BLaER1 (cell line): ENCODE results near the gene FGF11.

Source experiments
- H3K27ac ChIP-seq: shearing (Covaris generic); formaldehyde crosslinking; 2 replicates; pipeline ENCODE4 v1.8.1; 2022
- H3K27me3 ChIP-seq: shearing (Covaris generic); formaldehyde crosslinking; 2 replicates; pipeline ENCODE4 v1.8.1; 2022
- H3K36me3 ChIP-seq: shearing (Covaris generic); formaldehyde crosslinking; 2 replicates; pipeline ENCODE4 v1.8.1; 2022
- H3K4me1 ChIP-seq: shearing (Covaris generic); formaldehyde crosslinking; 2 replicates; pipeline ENCODE4 v1.8.1; 2022
- H3K4me2 ChIP-seq: shearing (Covaris generic); formaldehyde crosslinking; 2 replicates; pipeline ENCODE4 v1.8.1; 2022
- H3K4me3 ChIP-seq: shearing (Covaris generic); formaldehyde crosslinking; 2 replicates; pipeline ENCODE4 v1.8.1; 2022
- H3K9ac ChIP-seq: shearing (Covaris generic); formaldehyde crosslinking; 2 replicates; pipeline ENCODE4 v1.8.1; 2022
- H3K9me3 ChIP-seq: shearing (Covaris generic); formaldehyde crosslinking; 2 replicates; pipeline ENCODE4 v1.8.1; 2022
- H4K20me1 ChIP-seq: shearing (Covaris generic); formaldehyde crosslinking; 2 replicates; pipeline ENCODE4 v1.8.1; 2022
- Cebpa-rat ChIP-seq: shearing (Covaris generic); IDR thresholded peaks from 2 replicates; pipeline ENCODE4 v1.8.1; 2022

FGF11 gene

DNA sequence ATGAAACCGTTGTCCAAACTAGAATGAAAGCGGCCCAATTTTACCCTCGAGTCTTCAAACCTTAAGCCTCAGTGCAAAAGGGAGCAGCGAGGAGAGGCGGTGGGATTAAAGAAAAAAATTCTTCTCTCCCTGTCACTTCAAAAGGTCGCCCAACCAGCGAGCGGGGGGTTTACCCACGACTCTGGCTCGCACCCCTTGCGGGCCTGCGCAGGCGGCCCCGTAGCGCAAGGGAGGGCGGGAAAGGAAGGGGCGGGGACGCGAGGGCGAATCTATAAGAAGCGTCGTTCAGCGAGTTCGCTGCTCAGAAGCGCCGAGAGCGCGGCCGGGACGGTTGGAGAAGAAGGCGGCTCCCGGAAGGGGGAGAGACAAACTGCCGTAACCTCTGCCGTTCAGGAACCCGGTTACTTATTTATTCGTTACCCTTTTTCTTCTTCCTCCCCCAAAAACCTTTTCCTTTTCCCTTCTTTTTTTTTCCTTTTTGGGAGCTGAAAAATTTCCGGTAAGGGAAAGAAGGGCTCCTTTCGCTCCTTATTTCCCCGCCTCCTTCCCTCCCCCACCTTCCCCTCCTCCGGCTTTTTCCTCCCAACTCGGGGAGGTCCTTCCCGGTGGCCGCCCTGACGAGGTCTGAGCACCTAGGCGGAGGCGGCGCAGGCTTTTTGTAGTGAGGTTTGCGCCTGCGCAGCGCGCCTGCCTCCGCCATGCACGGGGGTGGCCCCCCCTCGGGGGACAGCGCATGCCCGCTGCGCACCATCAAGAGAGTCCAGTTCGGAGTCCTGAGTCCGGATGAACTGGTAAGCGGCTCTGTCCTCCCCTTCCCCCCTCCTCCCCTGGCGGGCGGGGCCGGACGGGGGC lies 45.0 kb downstream of the FGF11 start, which contains the start of gene POLR2A:
Gene POLR2A (plus strand): TSS at position 300 of the 852 bp plus-strand sequence.
- Histone ChIP-seq H4K20me1 (peaks cover 47% of the 10 kb centered on the region), H3K36me3 (peaks cover 20% of the 10 kb centered on the region), H3K4me3 (peak within 1 kb of the TSS; percentile 72), H3K9me3 (no peaks in the 10 kb centered on the region), H3K4me1 (peaks cover 73% of the 10 kb centered on the region), H3K27ac (peak within 1 kb of the TSS; percentile 100), H3K4me2 (peak within 1 kb of the TSS; percentile 80), H3K27me3 (no peaks in the 10 kb centered on the region), H3K9ac (peak within 1 kb of the TSS; percentile 99)
- no peak for TF ChIP-seq Cebpa-rat

DNA sequence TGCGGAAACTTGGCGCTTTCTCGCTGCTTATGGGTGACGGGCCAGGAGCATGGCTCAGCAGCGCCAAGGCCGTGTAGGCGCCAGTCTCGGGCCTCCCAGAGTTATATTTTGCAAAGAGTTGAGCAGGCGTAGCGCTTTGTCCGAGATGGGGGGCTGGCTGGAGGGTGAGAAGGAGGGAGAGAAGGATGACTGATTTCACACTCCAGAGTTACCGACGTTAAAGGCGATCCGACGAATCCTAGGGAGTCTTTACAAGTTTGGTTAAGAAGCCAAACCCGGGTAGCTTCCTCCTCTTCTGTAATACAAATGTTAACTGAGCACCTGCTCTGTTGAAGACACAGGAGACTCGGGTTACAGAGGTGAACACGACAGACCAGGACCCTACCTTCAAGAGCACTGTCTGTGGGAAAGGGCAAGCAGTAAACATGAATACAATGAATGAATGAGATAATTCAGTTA lies 45.6 kb downstream of the FGF11 start:
- H4K20me1 ChIP-seq = peaks cover 53% of the 10 kb centered on the region
- peak overlapping the region; percentile 100 for H3K27ac ChIP-seq
- H3K4me3 ChIP-seq = peak overlapping the region; percentile 72

DNA sequence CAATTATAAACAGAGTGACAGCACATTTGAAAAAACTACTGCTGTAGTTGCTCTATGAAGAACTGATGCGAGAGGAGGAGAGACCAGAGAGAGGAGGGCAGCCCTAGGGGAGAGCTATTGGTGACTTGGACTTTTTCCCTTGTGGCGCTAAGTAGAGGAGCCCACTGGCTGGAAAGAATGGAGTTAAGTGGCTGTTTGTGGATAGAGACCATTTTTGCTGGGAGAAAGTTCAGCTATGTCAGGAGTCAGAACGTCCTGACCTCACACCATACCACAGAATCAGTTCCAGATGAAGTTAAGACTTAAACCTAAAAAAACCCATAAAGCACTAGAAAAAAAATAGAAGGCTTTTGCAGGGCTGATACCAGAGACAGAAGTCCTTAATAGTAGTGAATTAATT lies 46.9 kb downstream of the FGF11 start:
- peaks cover 65% of the 10 kb centered on the region for H4K20me1 ChIP-seq

More for the DNA sequence above, 45.6 kb downstream of the FGF11 start:
- Histone ChIP-seq H3K9ac (peak overlapping the region; percentile 99), H3K4me2 (peak overlapping the region; percentile 79), H3K9me3 (no peaks in the 10 kb centered on the region), H3K27me3 (no peaks in the 10 kb centered on the region), H3K36me3 (peaks cover 26% of the 10 kb centered on the region), H3K4me1 (peaks cover 77% of the 10 kb centered on the region)
- no peak for TF ChIP-seq Cebpa-rat

DNA sequence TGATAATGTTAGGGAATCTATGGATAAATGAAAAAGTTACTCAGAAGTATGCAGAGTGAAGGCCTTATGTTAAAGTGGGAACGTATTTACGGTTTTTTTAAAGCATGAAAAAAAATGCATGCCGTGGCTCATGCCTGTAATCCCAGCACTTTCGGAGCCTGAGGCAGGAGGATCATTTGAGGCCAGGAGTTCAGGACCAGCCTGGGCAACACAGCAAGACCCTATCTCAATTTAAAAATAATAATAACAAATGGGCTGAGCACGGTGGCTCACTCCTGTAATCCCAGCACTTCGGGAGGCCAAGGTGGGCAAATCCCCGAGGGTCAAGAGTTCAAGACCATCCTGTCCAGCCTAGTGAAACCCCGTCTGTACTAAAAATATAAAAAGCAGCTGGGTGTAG lies 50.8 kb downstream of the FGF11 start:
- H3K27ac ChIP-seq = no peak overlapping the region
- no peak overlapping the region for H3K9ac ChIP-seq
- H3K4me3 ChIP-seq = no peak overlapping the region
- H3K4me1 ChIP-seq = peaks cover 70% of the 10 kb centered on the region
- H3K9me3 ChIP-seq = no peaks in the 10 kb centered on the region
- H3K4me2 ChIP-seq = no peak overlapping the region
- H3K36me3 ChIP-seq = peaks cover 77% of the 10 kb centered on the region
- H3K27me3 ChIP-seq = no peaks in the 10 kb centered on the region
- peaks cover 100% of the 10 kb centered on the region for H4K20me1 ChIP-seq
- no peak for TF ChIP-seq Cebpa-rat

More for the DNA sequence above, 46.9 kb downstream of the FGF11 start:
- no peak overlapping the region for H3K27ac ChIP-seq
- no peak for TF ChIP-seq Cebpa-rat
- H3K9me3 ChIP-seq = no peaks in the 10 kb centered on the region
- H3K36me3 ChIP-seq = peaks cover 39% of the 10 kb centered on the region
- peak overlapping the region; percentile 99; the same call in 1 of the 2 replicates for H3K9ac ChIP-seq
- peak overlapping the region; percentile 72 for H3K4me3 ChIP-seq
- H3K4me2 ChIP-seq = peak overlapping the region; percentile 79
- H3K4me1 ChIP-seq = peaks cover 77% of the 10 kb centered on the region
- H3K27me3 ChIP-seq = no peaks in the 10 kb centered on the region

DNA sequence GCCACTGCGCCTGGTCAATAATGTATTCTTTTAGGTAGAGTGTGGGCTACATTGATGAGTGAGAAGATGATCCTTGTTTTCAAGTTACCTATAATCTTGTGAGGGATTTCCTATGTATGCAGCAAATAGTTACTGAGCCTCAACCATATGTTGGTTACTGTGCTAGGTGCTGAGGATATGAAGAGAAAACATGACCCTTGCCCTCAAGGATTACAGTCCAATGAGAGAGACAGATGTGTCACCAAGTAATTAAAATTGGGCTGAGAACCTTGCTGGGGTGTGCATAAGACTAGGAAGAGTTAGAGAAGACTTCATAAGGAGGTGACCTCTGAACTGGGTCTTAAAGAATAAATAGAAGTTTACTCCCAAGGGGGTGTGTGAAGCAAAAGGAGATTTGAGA lies 52.3 kb downstream of the FGF11 start:
- peaks cover 100% of the 10 kb centered on the region for H4K20me1 ChIP-seq

DNA sequence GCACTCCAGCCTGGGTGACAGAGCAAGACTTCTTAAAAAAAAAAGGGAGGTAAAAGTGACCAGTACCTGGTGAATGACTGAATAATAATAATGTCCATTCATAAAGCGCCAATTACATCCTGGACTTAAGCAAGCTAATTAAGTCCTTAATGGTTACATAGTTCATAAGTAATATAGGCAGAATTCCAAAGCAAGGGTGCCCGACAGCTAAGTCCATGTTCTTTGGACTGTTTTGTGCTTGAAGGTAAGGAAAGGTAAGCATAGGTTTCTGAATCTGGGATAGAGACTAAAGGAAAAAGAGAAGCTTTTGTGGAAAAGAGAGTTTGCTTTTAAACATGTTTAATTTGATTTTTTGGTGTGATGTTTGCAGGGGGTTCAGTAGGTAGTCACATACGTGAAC lies 54.6 kb downstream of the FGF11 start:
- Histone ChIP-seq H3K9ac (no peak overlapping the region), H3K36me3 (peaks cover 99% of the 10 kb centered on the region), H3K4me3 (no peak overlapping the region), H3K9me3 (no peaks in the 10 kb centered on the region), H3K27ac (no peak overlapping the region), H3K4me1 (peaks cover 33% of the 10 kb centered on the region), H3K4me2 (no peak overlapping the region), H3K27me3 (no peaks in the 10 kb centered on the region), H4K20me1 (peaks cover 100% of the 10 kb centered on the region)
- no peak for TF ChIP-seq Cebpa-rat

More for the DNA sequence above, 52.3 kb downstream of the FGF11 start:
- Histone ChIP-seq H3K27ac (no peak overlapping the region), H3K9me3 (no peaks in the 10 kb centered on the region), H3K4me3 (no peak overlapping the region), H3K36me3 (peaks cover 92% of the 10 kb centered on the region), H3K4me2 (no peak overlapping the region), H3K4me1 (peaks cover 56% of the 10 kb centered on the region), H3K9ac (no peak overlapping the region), H3K27me3 (no peaks in the 10 kb centered on the region)
- no peak for TF ChIP-seq Cebpa-rat
